Anterior cingulate cortex (tissue), 58 donors: ENCODE results near the gene BNIP2.
"Not testable (repeated sequence)": the region's sequence is repeated elsewhere in the genome, so short reads cannot be mapped to it uniquely, and the experiment has no call there.

Experiments
- DNase-seq, 58 donors: peaks; one replicate each; lab custom pipeline; 2025; lab: John Stamatoyannopoulos, UW

Gene BNIP2, protein sequence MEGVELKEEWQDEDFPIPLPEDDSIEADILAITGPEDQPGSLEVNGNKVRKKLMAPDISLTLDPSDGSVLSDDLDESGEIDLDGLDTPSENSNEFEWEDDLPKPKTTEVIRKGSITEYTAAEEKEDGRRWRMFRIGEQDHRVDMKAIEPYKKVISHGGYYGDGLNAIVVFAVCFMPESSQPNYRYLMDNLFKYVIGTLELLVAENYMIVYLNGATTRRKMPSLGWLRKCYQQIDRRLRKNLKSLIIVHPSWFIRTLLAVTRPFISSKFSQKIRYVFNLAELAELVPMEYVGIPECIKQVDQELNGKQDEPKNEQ

DNA sequence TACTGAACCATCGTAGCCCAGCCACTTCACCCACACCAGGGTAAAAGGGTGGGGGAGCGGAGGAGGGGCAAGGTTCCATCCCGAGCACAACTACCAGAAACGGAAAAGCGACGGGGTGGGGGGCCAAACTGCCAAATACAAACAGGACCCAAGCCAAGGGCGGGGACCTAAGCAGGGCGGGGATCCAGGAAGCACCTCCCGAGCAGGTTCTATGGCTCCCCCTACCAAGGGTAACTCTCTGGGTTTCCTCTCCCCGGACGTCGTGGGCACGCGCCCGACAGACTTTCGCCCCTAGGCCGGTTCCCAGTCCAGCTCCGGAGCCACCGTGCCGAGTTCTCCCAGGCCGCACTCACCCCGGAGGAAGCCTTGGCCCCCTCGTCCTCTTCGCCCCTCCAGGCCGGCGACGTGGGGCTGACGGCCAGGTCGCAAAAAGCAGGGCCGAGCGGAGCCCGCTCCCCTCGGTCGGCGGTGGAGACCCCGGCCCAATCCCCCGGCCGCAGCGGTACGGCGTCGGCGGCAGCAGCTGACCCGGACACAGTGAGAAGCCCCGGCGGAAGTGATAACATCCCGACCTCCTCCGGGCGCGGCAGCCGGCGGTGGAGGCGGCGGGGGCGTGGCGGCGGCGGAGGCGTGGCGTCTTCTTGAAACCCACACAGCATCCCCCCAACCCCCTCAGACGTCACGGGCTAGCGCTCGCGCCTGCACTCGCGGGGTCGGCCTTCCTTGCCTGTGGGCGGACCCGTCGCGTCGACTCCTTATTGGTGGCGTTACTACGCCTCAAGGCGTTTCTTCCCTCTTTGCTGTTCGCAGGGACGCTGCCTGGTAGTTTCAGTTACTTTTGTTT is at the start of gene BNIP2:
BNIP2 (minus strand) TSS at position 539 of the 844 bp plus-strand sequence. CDS start 6,863 bp downstream, outside the sequence.
- DNase-seq, result peak; percentile 35 to 97 (median 93)

DNA sequence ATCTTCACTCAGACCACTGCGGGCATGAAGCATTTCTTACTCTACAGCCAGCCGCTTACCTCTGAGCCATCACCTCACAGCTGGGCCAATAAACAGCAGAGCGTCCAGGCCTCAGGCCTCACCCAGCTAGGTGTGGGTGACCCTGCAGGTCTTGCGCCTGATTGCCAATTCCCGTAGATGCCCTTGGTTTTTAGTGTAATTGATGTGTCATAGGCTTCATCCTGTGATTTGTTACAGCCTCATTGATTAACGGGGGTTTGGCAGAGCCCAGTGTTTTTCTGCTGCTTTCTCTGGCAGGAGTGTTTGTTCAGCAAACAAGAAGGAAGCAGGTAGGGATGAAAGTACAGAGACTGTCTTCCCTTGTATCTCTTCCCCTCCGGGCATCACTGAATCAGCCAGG is 49.6 kb upstream of the BNIP2 start:
- DNase-seq, result no peak

DNA sequence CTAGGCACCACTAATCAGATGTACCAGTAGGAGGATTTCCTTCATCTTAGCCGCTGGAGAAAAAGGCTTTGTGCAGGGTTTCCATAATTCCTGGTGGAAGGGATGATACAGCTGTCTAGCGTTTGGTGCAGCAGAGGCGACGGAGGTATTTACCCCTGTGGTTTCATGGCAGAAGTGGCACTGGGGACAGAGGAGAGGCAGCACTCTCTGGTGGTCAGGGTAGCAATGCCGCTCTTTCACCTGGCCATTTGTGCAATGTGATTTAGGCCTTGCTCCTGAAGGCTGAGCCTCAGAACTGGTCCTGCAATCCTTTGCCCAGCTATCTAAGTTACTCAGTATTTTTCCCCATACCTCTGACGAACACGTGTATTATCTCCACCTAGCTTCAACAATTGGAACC is 47.1 kb upstream of the BNIP2 start:
- no peak for DNase-seq

DNA sequence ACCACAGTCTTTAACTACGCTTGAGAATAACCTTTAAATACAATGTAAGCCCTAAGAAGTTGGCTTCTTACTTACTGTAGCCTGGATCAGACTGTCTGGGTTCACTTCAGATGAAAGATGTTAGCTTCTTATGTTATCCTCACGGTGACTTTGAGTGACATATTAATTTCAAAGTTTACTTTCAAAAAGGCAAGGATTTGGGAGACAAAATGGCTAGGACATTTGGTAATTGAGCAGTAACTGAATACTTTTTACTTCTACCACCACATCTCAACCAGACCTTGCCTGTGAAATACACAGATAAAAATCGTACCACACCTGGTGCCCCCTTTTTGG is 36.0 kb upstream of the BNIP2 start:
- no peak for DNase-seq

DNA sequence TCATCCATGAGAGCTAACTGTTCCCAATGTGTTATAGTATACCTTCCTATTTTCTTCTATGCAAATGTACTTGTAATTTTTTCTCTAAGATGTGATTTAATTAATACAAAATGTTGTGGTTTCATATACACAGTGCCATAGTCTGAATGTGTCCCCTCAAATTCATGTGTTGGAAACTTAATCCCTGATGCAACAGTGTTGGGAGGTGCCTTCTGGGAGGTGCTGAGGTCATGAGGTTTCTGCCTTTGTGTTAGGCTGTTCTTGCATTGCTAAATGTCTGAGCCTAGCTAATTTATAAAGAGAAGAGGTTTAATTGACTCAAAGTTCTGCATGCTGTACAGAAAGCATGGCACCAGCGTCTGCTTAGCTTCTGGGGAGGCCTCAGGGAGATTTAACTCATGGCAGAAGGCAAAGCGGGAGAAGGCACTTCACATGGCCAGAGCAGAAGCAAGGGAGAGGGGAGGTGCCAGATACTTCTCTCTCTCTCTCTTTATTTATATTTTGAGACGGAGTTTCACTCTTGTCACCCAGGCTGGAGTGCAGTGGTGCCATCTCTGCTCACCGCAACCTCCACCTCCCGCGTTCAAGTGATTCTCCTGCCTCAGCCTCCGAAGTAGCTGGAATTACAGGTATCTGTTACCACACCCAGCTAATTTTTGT is 34.7 kb upstream of the BNIP2 start:
- no peak for DNase-seq

DNA sequence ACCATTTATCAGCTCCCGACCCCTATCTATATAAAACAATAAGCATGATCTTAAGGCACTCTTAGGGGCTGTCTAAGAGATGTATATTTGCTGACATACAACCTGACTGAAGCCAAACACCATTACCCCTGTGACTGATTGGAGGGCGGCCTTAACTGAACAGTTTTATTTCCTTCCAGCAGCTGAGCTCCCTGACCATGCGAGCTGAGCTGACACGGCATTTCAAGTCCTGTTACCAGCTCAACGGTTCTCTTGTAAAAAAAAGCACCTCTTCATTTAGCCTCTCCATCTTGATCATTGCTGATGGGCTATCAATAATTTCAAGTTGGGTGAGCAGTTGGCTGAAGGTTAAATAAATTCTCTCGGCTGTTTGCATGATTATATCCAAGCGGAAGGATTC is 33.4 kb upstream of the BNIP2 start:
- DNase-seq, result no peak

DNA sequence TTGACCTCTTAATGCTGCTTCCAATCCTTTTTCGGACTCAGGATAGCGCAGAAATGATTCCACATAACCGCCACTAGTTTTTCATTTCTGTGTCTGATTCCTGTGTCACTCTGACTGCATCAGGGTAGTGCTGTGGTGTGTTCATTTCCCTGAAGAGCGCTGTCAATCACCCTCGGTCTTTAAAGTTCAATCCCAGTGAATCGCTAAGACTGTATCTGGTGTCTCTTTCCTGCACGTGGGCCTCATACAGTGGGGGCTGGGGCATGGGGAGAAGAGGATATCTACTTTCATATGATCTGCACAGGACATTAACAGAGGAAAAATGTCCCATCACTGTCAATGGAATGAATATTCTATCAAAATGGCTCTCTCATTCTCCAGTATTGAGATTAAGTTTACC is 32.9 kb upstream of the BNIP2 start:
- DNase-seq, result no peak

DNA sequence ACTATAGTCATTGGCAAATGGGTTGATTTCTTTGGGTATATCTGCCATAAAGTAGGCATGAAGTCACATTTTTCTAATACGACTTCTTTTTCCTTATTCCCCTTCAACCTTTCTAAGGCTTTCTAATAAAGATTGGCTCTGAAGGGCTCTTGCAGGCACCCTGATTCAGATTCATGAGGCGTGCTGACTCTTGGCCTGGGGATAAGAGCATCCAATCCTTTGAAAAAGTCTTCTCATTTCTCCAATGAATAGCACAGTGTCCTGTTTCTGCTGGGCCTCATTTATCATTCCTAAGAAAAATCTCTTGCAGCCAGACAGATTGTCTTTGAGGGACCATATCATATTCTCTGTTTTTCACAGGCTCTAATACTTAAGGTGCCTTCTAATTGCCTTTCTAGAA is 32.3 kb upstream of the BNIP2 start:
- DNase-seq, result no peak

DNA sequence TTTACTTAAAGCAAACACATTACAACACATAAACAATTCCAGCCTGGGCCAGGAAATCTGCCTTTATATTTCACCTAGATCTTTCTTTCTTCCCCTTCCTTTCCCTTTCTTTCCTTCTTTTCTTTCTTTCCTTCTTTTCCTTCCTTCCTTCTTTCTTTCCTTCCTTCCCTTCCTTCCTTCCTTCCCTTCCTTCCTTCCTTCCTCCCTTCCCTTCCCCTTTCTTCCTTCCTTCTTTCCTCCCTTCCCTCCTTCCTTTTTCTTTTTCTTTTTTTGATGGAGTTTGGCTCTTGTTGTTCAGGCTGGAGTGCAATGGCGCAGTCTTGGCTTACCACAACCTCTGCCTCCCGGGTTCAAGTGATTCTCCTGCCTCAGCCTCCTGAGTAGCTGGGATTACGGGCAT is 24.1 kb upstream of the BNIP2 start:
- DNase-seq, result no peak

DNA sequence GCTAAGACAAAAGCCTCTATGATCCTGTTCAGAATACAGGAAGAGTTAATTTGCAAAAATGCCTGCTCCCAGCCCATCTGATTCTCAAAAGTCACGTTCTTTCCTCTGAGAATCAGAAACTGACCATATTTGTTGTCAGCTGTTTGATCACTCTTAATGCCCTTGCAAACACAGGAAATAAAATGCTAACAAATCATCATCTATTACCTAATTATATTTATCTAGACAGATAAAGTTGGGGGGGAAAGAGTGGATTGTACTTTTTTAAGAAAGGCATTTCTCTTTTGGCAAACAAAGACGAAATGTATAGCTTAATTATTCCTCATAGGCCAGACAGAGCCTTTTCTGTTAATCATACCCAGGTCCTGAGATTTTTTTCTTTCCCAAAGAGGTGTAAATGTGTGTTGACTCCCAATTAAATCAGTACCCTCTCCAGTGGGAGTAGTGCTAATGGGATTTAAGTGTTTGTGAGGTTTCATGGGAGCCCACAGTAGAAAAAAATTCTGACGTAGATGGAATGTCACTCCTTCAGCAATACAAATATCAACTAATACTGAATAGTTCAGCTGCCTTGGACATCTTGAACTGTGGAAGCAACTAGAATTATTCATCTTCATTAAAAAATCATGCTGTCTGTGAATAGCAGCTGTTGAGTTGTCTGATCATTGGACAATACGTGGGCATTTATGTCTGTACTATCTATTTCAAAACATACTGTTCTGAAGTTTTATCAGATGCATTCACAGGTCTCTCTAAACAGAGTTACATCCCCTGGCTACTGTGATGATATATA is 22.5 kb upstream of the BNIP2 start:
- DNase-seq, result no peak

DNA sequence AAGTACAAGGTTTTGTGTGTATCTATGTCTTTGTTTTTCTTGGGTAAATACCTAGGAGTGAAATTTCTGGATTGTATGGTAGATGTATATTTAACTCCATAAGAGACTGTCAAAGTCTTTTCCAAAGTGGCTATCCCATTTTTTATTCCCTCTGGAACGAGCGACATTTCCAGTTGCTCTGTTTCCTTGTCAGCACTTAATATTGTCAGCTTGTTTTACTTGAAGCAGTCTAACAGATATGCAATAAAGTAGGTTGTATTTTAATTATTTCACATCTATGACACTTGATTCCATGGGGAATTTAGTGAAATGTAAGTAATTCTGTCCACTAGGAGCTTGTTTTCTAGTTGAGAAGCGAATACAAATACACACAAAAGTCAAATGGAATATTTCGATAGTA is 18.5 kb upstream of the BNIP2 start:
- DNase-seq, result no peak

DNA sequence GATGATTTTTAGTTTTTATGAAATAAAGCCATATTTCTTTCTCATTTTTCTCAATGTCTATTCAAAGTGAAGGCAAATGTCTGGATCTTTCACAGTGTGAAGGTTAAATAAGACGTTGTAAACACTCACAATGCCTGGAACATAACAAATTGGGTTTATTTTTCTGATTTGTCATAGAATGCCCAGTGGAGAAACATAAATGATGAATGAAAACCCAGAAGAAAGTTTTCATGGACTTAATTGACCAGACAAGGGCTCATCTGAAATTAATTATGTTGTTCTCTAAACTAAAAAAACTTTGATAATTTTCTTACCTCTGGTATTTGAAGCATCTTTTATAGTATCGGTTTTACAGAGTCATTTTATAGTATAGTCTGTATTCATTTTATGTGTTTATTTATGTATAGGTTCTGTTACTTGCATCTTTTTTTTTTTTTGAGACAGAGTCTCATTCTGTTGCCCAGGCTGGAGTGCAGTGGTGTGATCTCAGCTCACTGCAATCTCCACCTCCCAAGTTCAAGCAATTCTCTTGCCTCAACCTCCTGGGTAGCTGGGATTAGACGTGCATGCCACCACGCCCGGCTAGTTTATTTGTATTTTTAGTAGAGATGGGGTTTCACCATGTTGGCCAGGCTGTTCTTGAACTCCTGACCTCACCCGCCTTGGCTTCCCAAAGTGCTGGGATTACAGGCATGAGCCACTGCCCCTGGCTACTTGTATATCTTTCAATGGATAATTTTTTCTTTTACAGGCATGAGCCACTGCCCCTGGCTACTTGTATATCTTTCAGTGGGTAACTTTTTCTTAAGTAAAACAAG is 15.1 kb upstream of the BNIP2 start:
- DNase-seq, result no peak

DNA sequence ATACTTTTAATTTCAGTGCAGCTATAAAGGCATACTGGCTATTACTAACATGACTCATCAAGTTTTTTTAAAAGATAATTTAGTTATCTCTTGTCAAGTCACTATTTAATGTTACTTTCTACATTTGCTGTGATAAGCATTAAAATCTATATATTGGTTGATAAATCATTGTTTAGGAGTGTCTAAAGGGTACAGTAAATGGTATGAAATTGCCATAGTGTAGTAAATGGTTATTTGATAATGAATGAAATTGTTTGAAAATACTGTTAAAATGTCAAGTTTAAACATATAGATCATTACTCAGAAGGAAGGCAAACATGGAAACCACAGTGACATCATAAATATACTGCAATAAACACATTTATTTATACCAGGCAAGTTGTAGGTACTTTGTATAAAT is 13.2 kb upstream of the BNIP2 start:
- DNase-seq, result no peak

DNA sequence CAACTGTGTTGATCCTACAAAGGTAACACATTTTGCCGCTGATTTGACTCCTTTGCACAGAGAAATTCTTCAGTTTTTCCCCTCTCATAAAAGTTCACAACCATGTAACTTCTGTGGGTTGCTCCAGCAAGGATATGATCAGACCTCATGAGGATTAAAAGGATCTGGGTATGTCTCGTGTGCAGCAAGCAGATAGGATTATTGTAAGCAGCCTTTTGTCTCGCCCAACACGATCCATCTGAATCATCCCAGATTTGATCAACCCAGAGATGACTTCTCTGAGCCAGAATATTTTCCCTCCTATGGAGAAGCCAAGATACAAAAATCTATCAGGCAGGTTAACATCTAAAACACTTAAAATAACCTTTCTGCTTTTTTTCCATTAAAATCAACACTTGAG is 12.8 kb upstream of the BNIP2 start:
- DNase-seq, result no peak

DNA sequence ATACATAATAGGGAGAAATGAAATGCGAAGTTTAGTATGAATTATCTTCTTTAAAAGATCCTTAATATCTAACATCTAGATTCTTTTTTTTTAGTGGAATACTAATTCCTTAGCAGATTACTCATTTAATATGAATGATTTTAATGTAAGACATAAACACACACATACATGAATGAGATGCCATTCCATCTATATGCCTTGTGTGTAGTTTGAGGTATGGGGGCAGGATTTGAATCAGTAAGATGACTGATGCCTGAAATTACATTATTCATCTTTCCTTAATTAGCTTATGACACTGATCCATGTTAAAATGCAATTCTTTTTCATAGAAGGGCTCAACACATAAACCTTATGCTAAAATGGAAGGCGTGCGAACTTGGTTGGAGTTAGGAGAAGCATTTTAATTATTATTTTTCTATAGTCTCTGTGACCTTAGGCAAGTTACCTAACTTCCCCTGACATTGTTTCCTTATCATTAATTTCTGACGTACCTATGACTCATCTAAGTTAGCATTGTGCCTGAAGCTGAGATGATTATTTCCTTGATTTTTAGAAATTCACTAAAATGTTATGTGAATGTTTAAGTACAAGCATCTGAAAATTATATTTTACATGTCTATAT is 10.8 kb upstream of the BNIP2 start:
- no peak for DNase-seq

DNA sequence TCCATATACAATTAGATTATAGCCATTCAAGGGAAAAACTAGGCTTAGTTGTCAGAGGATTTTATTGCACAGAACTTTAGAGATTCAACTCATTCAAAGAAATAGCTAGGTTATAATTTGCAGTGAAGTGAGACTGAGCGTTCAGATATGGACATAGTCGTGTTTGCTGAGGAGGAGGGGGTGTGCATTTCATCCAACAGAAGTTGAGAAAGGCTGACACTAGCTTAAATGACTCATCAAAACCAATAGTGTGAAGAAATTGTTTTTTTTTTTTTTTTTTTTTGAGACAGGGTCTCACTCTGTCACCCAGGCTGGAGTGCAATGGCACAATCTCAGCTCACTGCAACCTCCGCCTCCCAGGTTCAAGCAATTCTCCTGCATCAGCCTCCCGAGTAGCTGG is 8.9 kb upstream of the BNIP2 start:
- DNase-seq, result not testable (repeated sequence)

DNA sequence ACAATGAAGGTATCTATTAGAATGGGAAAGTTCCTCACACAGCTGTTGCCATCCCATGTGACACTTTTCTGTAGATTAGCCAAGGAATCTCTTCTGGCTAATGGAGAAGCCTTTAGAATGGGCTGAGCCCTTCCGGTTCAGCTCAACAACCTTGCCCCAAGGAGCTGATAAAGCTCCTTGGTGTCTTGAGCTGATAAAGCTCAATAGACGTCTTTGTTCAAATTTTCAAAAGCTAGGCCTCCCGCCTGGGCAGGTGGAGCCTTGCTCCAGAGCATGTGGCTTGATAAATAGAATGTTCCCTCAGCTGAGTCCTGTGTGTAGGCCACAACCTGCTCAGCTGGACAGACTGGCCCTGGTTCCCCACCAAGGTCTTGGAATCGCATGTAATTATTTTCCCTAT is 7.2 kb upstream of the BNIP2 start:
- DNase-seq, result no peak

DNA sequence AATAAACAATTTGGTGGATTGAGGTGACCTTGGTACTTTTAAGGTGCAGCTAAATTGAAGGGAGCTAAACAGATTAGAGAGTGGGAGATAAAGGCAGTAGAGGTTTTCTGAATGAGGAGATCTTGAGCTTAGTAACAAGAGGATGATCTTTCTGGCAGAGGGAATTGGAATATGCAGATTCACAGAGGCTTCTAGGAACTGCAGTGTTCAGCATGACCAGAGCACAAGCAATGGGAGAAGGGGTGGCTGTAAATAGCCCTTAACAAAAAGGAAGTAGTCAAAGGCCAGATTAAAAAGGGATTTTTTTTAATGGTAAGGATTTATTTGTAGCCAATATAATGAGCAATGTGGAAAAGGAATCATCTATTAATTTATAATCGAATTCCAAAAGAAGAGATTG is 5.7 kb upstream of the BNIP2 start:
- no peak for DNase-seq

DNA sequence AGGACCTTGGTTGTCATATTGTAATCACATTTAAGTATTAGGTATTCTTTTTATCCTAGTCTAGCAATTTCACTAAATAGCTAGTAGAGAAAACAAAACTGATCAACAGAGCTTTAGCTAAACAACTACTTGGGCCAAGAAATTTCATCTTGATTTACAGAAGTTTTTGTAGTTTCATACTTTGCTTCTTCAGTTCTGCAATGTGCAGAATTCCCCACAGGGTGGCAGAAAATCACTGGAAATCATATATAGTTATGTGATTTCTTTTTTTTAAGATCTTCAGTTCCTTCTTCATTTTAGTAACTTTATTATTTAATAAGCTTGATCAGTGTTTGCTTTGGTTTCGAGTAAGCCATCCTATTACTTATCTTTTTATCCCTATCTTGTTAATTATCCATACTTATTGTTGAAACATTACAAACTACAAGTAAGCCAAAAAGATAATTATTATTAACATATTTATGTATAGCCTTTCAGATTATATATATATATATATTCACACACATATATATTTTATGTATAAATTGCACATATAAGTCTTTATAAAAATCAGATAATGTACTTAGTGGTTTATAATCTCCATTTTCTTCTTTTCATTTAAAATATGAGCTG is 2.2 kb upstream of the BNIP2 start:
- peak in 8 of 58 donors; percentile 1 to 32 (median 8) for DNase-seq
